MM.1S (cell line): Measurements from ENCODE around the gene ENOSF1.
"Not testable (repeated sequence)": the region's sequence is repeated elsewhere in the genome, so short reads cannot be mapped to it uniquely, and the experiment has no call there.

Experiments used
- DNase-seq: peaks from one replicate; pipeline ENCODE4 v3.0.0-alpha.2; 2015
- H2AFZ ChIP-seq: fragments of 300-600 bp; sonication (generic); 2 replicates; pipeline ENCODE4 v1.6.0; 2016; ENCODE audit warnings: antibody characterized with exemption, low read length
- H3F3A ChIP-seq: fragments of 300-600 bp; sonication (generic); 2 replicates; pipeline ENCODE4 v1.6.1; 2016; ENCODE audit warnings: mild to moderate bottlenecking, antibody characterized with exemption, low read length, moderate library complexity, mixed read lengths; ENCODE audit not compliant: insufficient read depth
- H3K27ac ChIP-seq: fragments of 300-600 bp; sonication (generic); 2 replicates; pipeline ENCODE4 v1.5.1; 2016; ENCODE audit warnings: mild to moderate bottlenecking, low read length
- H3K27me3 ChIP-seq: fragments of 300-600 bp; sonication (generic); replicated peaks from 2 replicates; pipeline ENCODE4 v1.6.0; 2016; ENCODE audit warnings: low read length; ENCODE audit not compliant: insufficient read depth
- H3K36me3 ChIP-seq: fragments of 300-600 bp; sonication (generic); replicated peaks from 2 replicates; pipeline ENCODE4 v1.6.1; 2016; ENCODE audit warnings: mild to moderate bottlenecking, low read length, mixed read lengths; ENCODE audit not compliant: insufficient read depth
- H3K4me1 ChIP-seq: fragments of 300-600 bp; sonication (generic); 2 replicates; pipeline ENCODE4 v1.6.1; 2016; ENCODE audit warnings: low read length, mixed read lengths
- H3K4me2 ChIP-seq: fragments of 300-600 bp; sonication (generic); 2 replicates; pipeline ENCODE4 v1.6.0; 2016; ENCODE audit warnings: low read depth, low read length
- H3K4me3 ChIP-seq: fragments of 300-600 bp; sonication (generic); 2 replicates; pipeline ENCODE4 v1.5.1; 2016; ENCODE audit warnings: low read length, mixed read lengths
- H3K79me2 ChIP-seq: fragments of 300-600 bp; sonication (generic); 2 replicates; pipeline ENCODE4 v1.6.1; 2016; ENCODE audit warnings: mixed run types, low read length, mixed read lengths
- H3K9ac ChIP-seq: fragments of 300-600 bp; sonication (generic); 2 replicates; pipeline ENCODE4 v1.6.1; 2016; ENCODE audit warnings: low read length, mixed read lengths
- H3K9me2 ChIP-seq: fragments of 300-600 bp; sonication (generic); replicated peaks from 2 replicates; pipeline ENCODE4 v1.6.1; 2016; ENCODE audit warnings: mild to moderate bottlenecking, low read length, mixed read lengths; ENCODE audit not compliant: insufficient read depth
- H3K9me3 ChIP-seq: fragments of 300-600 bp; sonication (generic); replicated peaks from 2 replicates; pipeline ENCODE4 v1.6.1; 2016; ENCODE audit warnings: mild to moderate bottlenecking, low read length, mixed read lengths; ENCODE audit not compliant: insufficient read depth
- H4K20me1 ChIP-seq: fragments of 300-600 bp; sonication (generic); 2 replicates; pipeline ENCODE4 v1.6.1; 2016; ENCODE audit warnings: mild to moderate bottlenecking, low read length, moderate library complexity, mixed read lengths; ENCODE audit not compliant: insufficient read depth
- EZH2 ChIP-seq: fragments of 300-600 bp; sonication (generic); optimal IDR thresholded peaks from 2 replicates; pipeline ENCODE3; 2017; ENCODE audit warnings: low read depth, mild to moderate bottlenecking, antibody characterized with exemption, low read length, mixed read lengths
- EZH2phosphoT487 ChIP-seq: fragments of 300-600 bp; sonication (generic); IDR thresholded peaks from 2 replicates; pipeline ENCODE4 v1.6.1; 2018; ENCODE audit warnings: antibody characterized with exemption, low read length
- TF ChIP-seq, protein P1 (sequence below): fragments of 300-600 bp; sonication (generic); IDR thresholded peaks from 2 replicates; pipeline ENCODE4 v1.5.1; 2016; ENCODE audit warnings: antibody characterized with exemption, low read length, mixed read lengths

Gene ENOSF1

DNA sequence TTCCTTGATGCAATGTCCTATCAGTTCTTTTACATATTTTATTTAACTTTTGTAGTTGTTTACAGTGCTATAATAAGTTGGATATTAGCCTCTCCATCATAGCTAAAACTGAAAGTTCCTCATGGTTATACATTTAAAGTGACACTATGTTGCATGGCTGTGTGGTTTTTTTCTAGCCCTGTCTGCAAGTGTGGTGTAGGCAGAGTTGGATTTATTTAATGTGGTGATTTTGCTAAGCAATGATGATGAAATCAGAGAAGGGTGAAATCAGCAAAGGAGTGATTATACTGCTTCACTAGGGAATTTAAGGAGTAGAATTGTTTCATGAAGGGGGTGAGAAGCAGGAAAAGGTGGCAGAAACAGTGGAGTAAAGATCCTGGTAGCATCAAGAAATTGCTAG is 18.3 kb upstream of the ENOSF1 start:
- Histone ChIP-seq H3K4me3 (no peak overlapping the region), H4K20me1 (no peaks in the 10 kb centered on the region), H3K36me3 (no peaks in the 10 kb centered on the region), H2AFZ (no peak overlapping the region), H3K9me3 (no peaks in the 10 kb centered on the region), H3K27ac (no peak overlapping the region), H3F3A (no peaks in the 10 kb centered on the region), H3K9me2 (no peaks in the 10 kb centered on the region), H3K27me3 (no peaks in the 10 kb centered on the region), H3K4me2 (no peak overlapping the region), H3K79me2 (no peaks in the 10 kb centered on the region), H3K4me1 (no peaks in the 10 kb centered on the region), H3K9ac (no peak overlapping the region)
- no peak for DNase-seq
- TF ChIP-seq EZH2phosphoT487 (no peak), EZH2 (no peak)
- TF ChIP-seq, protein P1, sequence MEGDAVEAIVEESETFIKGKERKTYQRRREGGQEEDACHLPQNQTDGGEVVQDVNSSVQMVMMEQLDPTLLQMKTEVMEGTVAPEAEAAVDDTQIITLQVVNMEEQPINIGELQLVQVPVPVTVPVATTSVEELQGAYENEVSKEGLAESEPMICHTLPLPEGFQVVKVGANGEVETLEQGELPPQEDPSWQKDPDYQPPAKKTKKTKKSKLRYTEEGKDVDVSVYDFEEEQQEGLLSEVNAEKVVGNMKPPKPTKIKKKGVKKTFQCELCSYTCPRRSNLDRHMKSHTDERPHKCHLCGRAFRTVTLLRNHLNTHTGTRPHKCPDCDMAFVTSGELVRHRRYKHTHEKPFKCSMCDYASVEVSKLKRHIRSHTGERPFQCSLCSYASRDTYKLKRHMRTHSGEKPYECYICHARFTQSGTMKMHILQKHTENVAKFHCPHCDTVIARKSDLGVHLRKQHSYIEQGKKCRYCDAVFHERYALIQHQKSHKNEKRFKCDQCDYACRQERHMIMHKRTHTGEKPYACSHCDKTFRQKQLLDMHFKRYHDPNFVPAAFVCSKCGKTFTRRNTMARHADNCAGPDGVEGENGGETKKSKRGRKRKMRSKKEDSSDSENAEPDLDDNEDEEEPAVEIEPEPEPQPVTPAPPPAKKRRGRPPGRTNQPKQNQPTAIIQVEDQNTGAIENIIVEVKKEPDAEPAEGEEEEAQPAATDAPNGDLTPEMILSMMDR, result no peak

DNA sequence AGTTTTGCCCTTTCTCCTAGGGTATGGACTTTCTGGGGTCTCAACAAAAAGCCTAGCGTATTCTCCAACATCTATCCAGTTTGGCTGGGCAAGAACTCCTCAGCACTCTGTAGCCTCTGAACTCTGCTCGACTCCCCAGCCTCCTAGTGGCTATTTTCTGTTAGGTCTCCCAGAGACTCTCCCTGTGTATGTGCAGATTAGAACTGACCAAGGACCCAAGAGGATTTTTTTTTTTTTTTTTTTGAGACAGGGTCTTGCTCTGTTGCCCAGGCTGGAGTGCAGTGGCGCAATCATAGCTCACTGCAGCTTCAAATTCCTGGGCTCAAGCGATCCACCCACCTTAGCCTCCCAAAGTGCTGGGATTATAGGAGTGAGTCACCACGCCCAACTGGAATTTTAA is 17.7 kb upstream of the ENOSF1 start:
- TF ChIP-seq, protein P1, result peak; percentile 27
- not testable (repeated sequence) for H2AFZ ChIP-seq, H3K9me3 ChIP-seq, DNase-seq, H3K79me2 ChIP-seq, H4K20me1 ChIP-seq, H3K36me3 ChIP-seq, H3K9me2 ChIP-seq, H3F3A ChIP-seq, H3K4me1 ChIP-seq, H3K9ac ChIP-seq, H3K4me2 ChIP-seq, H3K4me3 ChIP-seq, H3K27me3 ChIP-seq, H3K27ac ChIP-seq

DNA sequence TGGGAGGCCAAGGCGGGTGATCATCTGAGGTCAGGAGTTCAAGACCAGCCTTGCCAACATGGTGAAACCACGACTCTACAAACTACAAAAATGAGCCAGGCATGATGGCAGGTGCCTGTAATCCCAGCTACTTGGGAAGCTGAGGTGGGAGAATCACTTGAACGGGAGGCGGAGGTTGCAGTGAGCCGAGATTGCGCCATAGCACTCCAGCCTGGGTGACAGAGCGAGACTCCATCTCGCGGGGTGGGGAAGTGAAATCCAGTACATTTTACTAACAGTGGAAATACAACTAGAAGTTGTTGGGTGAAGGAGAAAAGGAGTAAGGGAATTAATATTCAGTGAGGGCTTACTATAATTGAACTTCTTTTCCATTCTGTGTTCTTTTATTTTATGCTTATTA is 13.2 kb upstream of the ENOSF1 start:
- Histone ChIP-seq H3K9ac (no peak overlapping the region), H3K4me1 (no peaks in the 10 kb centered on the region), H3K4me2 (no peak overlapping the region), H3K9me2 (no peaks in the 10 kb centered on the region), H3F3A (no peaks in the 10 kb centered on the region), H3K79me2 (no peaks in the 10 kb centered on the region), H2AFZ (no peak overlapping the region), H4K20me1 (no peaks in the 10 kb centered on the region), H3K9me3 (no peaks in the 10 kb centered on the region), H3K4me3 (no peak overlapping the region), H3K27ac (no peak overlapping the region), H3K27me3 (no peaks in the 10 kb centered on the region), H3K36me3 (no peaks in the 10 kb centered on the region)
- DNase-seq, result no peak
- no peak for TF ChIP-seq EZH2
- TF ChIP-seq, protein P1, result no peak
- no peak for TF ChIP-seq EZH2phosphoT487
